A549 (cell line): ENCODE measurements around the gene AUH. TPM values are rescaled to one million over a fixed set of nuclear protein-coding genes. Genes with fewer than 3 reads are reported as not detected.

Experiments
- ATAC-seq, 2 experiments: fragments of 200-7000 bp in 1 of 2; fragments of >200 bp in 1 of 2; cut with Nextera tagmentation in 1 of 2; cut with Tn5 transposase in 1 of 2; 3 replicates each; pipeline versions ENCODE4 v1.8.0 to v1.9.1; 2018 to 2020; ENCODE audit warnings: mild to moderate bottlenecking in 1 of 2, moderate library complexity in 1 of 2
- CTCF ChIA-PET: fragments of 300-600 bp; sonication (Branson Sonifier 250); formaldehyde crosslinking; extraction: SDS; loops from one replicate; lab custom pipeline; 2021; ENCODE audit warnings: antibody characterized with exemption, inconsistent platforms; lab: Yijun Ruan, JAX
- POLR2A ChIA-PET: fragments of 350-600 bp; formaldehyde crosslinking; extraction: SDS; loops from one replicate; lab custom pipeline; 2021; ENCODE audit warnings: antibody characterized with exemption, inconsistent platforms; lab: Yijun Ruan, JAX
- DNase-seq, 2 experiments: peaks; one replicate each; pipeline versions ENCODE4 v3.0.0 to v3.0.0-alpha.2; 2011 to 2016; ENCODE audit warnings: low read depth in 1 of 2, low spot score in 1 of 2
- FAIRE-seq: peaks from 2 replicates; lab custom pipeline; 2011; peaks lifted over from hg19 to GRCh38; lab: Jason Lieb, UNC
- H3K27ac ChIP-seq, 2 experiments: fragments of >200 bp; sonication (Bioruptor Twin); formaldehyde crosslinking; 3 replicates each; pipeline ENCODE4 v1.5.1; 2016 to 2017
- H3K4me1 ChIP-seq: fragments of >200 bp; sonication (Bioruptor Twin); formaldehyde crosslinking; 3 replicates; pipeline ENCODE4 v1.6.1; 2016
- H3K4me2 ChIP-seq: fragments of >200 bp; sonication (Bioruptor Twin); formaldehyde crosslinking; 3 replicates; pipeline ENCODE4 v1.6.1; 2016
- H3K4me3 ChIP-seq: fragments of >200 bp; sonication (Bioruptor Twin); formaldehyde crosslinking; 3 replicates; pipeline ENCODE4 v1.5.1; 2016
- H3K9me3 ChIP-seq: fragments of >200 bp; sonication (Bioruptor Twin); formaldehyde crosslinking; 3 replicates; pipeline ENCODE4 v1.6.1; 2016
- CBX2 ChIP-seq: fragments of 200-600 bp; sonication (generic); IDR thresholded peaks from 2 replicates; pipeline ENCODE4 v1.6.1; 2016; ENCODE audit warnings: low read depth, mild to moderate bottlenecking, borderline replicate concordance
- CBX8 ChIP-seq: fragments of 200-600 bp; sonication (generic); IDR thresholded peaks from 2 replicates; pipeline ENCODE4 v1.6.1; 2016
- CEBPB ChIP-seq, 2 experiments: fragments of >200 bp in 1 of 2; sonication (Bioruptor Twin) in 1 of 2; formaldehyde crosslinking in 1 of 2; IDR thresholded peaks; 2 replicates each; pipeline ENCODE4 v1.6.1; 2012 to 2016
- EHF ChIP-seq: fragments of 250-450 bp; sonication (Bioruptor Pico); IDR thresholded peaks from 2 replicates; pipeline ENCODE4 v1.5.0; 2020; ENCODE audit warnings: mild to moderate bottlenecking
- ESRRA ChIP-seq: fragments of 150-350 bp; IDR thresholded peaks from 2 replicates; pipeline ENCODE4 v1.6.1; 2014; ENCODE audit warnings: mild to moderate bottlenecking, low read length, borderline replicate concordance
- FOSL2 ChIP-seq, 2 experiments: fragments of 450-650 bp in 1 of 2; fragments of >200 bp in 1 of 2; sonication (Bioruptor Twin) in 1 of 2; formaldehyde crosslinking; IDR thresholded peaks; 2 replicates each; pipeline versions ENCODE4 v1.5.0 to v1.6.1; 2016 to 2020; ENCODE audit warnings: mild to moderate bottlenecking in 1 of 2, moderate library complexity in 1 of 2
- FOXS1 ChIP-seq: fragments of 250-450 bp; sonication (Bioruptor Pico); IDR thresholded peaks from 2 replicates; pipeline ENCODE4 v1.5.0; 2020; ENCODE audit warnings: mild to moderate bottlenecking, moderate library complexity
- HDAC2 ChIP-seq: fragments of 200-600 bp; sonication (generic); IDR thresholded peaks from 2 replicates; pipeline ENCODE4 v1.6.1; 2016
- HEYL ChIP-seq: fragments of 250-450 bp; sonication (Bioruptor Pico); IDR thresholded peaks from 2 replicates; pipeline ENCODE4 v1.8.0; 2021; ENCODE audit warnings: mild to moderate bottlenecking, moderate library complexity
- HOXB13 ChIP-seq: fragments of 250-450 bp; sonication (Bioruptor Pico); IDR thresholded peaks from 2 replicates; pipeline ENCODE4 v1.5.0; 2020; ENCODE audit warnings: low read depth, mild to moderate bottlenecking, moderate library complexity
- JUN ChIP-seq, 2 experiments: fragments of >200 bp; sonication (Bioruptor Twin); formaldehyde crosslinking; IDR thresholded peaks; 2 replicates in 1 of 2; 3 replicates in 1 of 2; pipeline ENCODE4 v1.6.1; 2016 to 2017
- JUNB ChIP-seq: fragments of >200 bp; sonication (Bioruptor Twin); formaldehyde crosslinking; IDR thresholded peaks from 2 replicates; pipeline ENCODE4 v1.6.1; 2016
- KDM5A ChIP-seq: fragments of 200-600 bp; sonication (generic); IDR thresholded peaks from 2 replicates; pipeline ENCODE4 v1.6.1; 2016; ENCODE audit warnings: antibody characterized with exemption, mild to moderate bottlenecking
- MAFK ChIP-seq: fragments of 450-650 bp; IDR thresholded peaks from 2 replicates; pipeline ENCODE4 v1.6.1; 2014; ENCODE audit not compliant: partially characterized antibody
- MAZ ChIP-seq: fragments of 150-350 bp; IDR thresholded peaks from 2 replicates; pipeline ENCODE4 v1.6.1; 2014; ENCODE audit warnings: antibody characterized with exemption, low read depth, low read length, borderline replicate concordance
- NPAS2 ChIP-seq: fragments of 250-450 bp; sonication (Bioruptor Pico); IDR thresholded peaks from 2 replicates; pipeline ENCODE4 v1.8.0; 2022; ENCODE audit warnings: mild to moderate bottlenecking, moderate library complexity, borderline replicate concordance
- NR3C1 ChIP-seq: fragments of >200 bp; sonication (Bioruptor Twin); formaldehyde crosslinking; IDR thresholded peaks from 3 replicates; pipeline ENCODE4 v1.6.1; 2017
- POLR2A ChIP-seq: IDR thresholded peaks from 2 replicates; pipeline ENCODE4 v1.6.1; 2012; ENCODE audit warnings: mild to moderate bottlenecking, low read length
- RARB ChIP-seq: fragments of 250-450 bp; sonication (Bioruptor Pico); IDR thresholded peaks from 2 replicates; pipeline ENCODE4 v1.8.0; 2021; ENCODE audit warnings: mild to moderate bottlenecking, moderate library complexity
- SMC3 ChIP-seq: fragments of >200 bp; sonication (Bioruptor Twin); formaldehyde crosslinking; IDR thresholded peaks from 3 replicates; pipeline ENCODE4 v1.6.1; 2018; ENCODE audit warnings: inconsistent platforms
- SREBF2 ChIP-seq: fragments of 450-650 bp; IDR thresholded peaks from 2 replicates; pipeline ENCODE4 v1.6.1; 2014; ENCODE audit warnings: mild to moderate bottlenecking, moderate library complexity
- TP53 ChIP-seq: fragments of 250-450 bp; sonication (Bioruptor Pico); IDR thresholded peaks from 2 replicates; pipeline ENCODE4 v1.5.0; 2021; ENCODE audit warnings: mild to moderate bottlenecking, moderate library complexity
- ZC3H11A ChIP-seq: fragments of 450-650 bp; IDR thresholded peaks from 2 replicates; pipeline ENCODE4 v1.6.1; 2014; ENCODE audit warnings: antibody characterized with exemption, mild to moderate bottlenecking
- ZFP36 ChIP-seq: fragments of 450-650 bp; IDR thresholded peaks from 2 replicates; pipeline ENCODE4 v1.6.1; 2014; ENCODE audit warnings: borderline replicate concordance; ENCODE audit not compliant: partially characterized antibody
- WGBS: methylation state at CpG from one replicate; pipeline ENCODE4 v1.1.6; 2017; ENCODE audit errors: missing lambda C conversion rate; 5-methylcytosine and 5-hydroxymethylcytosine counted together
- polyA plus RNA-seq, 4 experiments: library from polyadenylated mRNA; depleted of rRNA in 3 of 4; stranded (reverse); fragments of >200 nt; fragmentation: RNase III in 1 of 4; extraction: RNeasy Plus Mini Kit Qiagen cat#74134 plus additional on column Dnase treatment in 1 of 4; gene quantifications; 2 replicates in 3 of 4; 3 replicates in 1 of 4; pipeline ENCODE4 v1.2.3, GENCODE V29; 2011 to 2017
- TF ChIP-seq, protein P1 (sequence below): IDR thresholded peaks from 2 replicates; pipeline ENCODE4 v1.6.1; 2012
- TF ChIP-seq, protein P2 (sequence below): fragments of 250-450 bp; sonication (Bioruptor Pico); IDR thresholded peaks from 2 replicates; pipeline ENCODE4 v1.5.0; 2021; ENCODE audit warnings: mild to moderate bottlenecking, moderate library complexity, borderline replicate concordance
- TF ChIP-seq, protein P3 (sequence below): IDR thresholded peaks from 2 replicates; pipeline ENCODE4 v1.6.1; 2012
- TF ChIP-seq, protein P4 (sequence below): fragments of >200 bp; sonication (Bioruptor Twin); formaldehyde crosslinking; IDR thresholded peaks from 2 replicates; pipeline ENCODE4 v1.6.1; 2016
- TF ChIP-seq, protein P5 (sequence below): fragments of 200-600 bp; sonication (generic); IDR thresholded peaks from 2 replicates; pipeline ENCODE4 v1.6.1; 2016; ENCODE audit warnings: antibody characterized with exemption, mild to moderate bottlenecking, moderate library complexity
- TF ChIP-seq, protein P6 (sequence below): fragments of 450-650 bp; IDR thresholded peaks from 2 replicates; pipeline ENCODE4 v1.6.1; 2014; ENCODE audit warnings: antibody characterized with exemption

AUH gene
- polyA plus RNA-seq, 2 of the 4 experiments (the other 2 are of a cell fraction): 11.1 to 15.9 TPM

DNA sequence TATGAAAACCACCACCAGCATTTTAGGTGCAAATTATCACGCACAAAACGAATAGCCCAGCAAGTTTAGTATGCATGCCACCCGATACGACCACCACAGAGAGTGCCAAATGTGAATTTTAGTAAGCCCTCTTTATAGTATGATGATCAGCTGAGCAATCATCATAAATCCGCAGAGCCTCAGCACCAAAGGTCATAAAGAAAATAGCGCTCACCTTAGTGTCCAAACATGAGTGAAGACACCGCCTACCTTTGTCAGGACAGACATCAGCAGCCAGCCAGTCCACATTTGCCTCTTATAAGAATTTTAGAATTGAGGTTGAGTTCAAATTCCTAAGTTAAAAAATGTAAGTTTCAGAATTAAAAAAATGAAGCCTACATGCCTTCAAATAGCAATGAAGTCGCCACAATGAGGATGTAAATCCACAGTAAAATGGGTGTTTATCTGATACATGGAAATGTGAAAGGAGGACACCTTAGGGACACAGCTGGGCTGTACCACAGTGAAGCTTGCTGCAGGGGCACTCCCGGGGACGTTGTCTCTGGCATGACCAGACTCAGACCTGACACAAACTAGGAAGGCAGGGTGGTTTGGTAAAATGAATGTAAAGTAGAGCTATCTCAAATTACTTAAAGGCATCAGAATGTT lies 149.0 kb downstream of the AUH start:
- DNase-seq (no peak), FAIRE-seq (no peak), ATAC-seq (no peak)
- ChIA-PET CTCF (interaction anchor here (0.6 to 1.0 kb wide), 3 partner anchors 19 to 1091 kb away, joined by 3 to 4 read pairs (median 3); no protein-coding TSS in a partner anchor), POLR2A (no interaction called here)
- TF ChIP-seq HEYL (no peak), KDM5A (no peak), ESRRA (no peak), FOSL2 (IDR thresholded peaks at IDR 0.05) (no peak), FOSL2 (CRISPR knock-in tag; IDR thresholded peaks at IDR 0.05) (no peak), ZC3H11A (no peak), MAZ (no peak), TP53 (CRISPR knock-in tag) (no peak), RARB (CRISPR knock-in tag) (no peak), JUN (IDR thresholded peaks at IDR 0.05) (no peak), SREBF2 (no peak), MAFK (no peak), CBX2 (no peak)
- TF ChIP-seq, protein P1, sequence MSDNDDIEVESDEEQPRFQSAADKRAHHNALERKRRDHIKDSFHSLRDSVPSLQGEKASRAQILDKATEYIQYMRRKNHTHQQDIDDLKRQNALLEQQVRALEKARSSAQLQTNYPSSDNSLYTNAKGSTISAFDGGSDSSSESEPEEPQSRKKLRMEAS: no peak
- TF ChIP-seq, protein P2, sequence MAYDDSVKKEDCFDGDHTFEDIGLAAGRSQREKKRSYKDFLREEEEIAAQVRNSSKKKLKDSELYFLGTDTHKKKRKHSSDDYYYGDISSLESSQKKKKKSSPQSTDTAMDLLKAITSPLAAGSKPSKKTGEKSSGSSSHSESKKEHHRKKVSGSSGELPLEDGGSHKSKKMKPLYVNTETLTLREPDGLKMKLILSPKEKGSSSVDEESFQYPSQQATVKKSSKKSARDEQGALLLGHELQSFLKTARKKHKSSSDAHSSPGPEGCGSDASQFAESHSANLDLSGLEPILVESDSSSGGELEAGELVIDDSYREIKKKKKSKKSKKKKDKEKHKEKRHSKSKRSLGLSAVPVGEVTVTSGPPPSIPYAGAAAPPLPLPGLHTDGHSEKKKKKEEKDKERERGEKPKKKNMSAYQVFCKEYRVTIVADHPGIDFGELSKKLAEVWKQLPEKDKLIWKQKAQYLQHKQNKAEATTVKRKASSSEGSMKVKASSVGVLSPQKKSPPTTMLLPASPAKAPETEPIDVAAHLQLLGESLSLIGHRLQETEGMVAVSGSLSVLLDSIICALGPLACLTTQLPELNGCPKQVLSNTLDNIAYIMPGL (CRISPR knock-in tag): no peak
- TF ChIP-seq, protein P3, sequence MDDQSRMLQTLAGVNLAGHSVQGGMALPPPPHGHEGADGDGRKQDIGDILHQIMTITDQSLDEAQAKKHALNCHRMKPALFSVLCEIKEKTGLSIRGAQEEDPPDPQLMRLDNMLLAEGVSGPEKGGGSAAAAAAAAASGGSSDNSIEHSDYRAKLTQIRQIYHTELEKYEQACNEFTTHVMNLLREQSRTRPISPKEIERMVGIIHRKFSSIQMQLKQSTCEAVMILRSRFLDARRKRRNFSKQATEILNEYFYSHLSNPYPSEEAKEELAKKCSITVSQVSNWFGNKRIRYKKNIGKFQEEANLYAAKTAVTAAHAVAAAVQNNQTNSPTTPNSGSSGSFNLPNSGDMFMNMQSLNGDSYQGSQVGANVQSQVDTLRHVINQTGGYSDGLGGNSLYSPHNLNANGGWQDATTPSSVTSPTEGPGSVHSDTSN: no peak
- TF ChIP-seq, protein P4, sequence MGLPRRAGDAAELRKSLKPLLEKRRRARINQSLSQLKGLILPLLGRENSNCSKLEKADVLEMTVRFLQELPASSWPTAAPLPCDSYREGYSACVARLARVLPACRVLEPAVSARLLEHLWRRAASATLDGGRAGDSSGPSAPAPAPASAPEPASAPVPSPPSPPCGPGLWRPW: no peak
- H3K4me1 ChIP-seq: peaks cover 22% of the 10 kb centered on the region
- 93% methylated on average over 10 of the region's 10 CpGs for WGBS
- H3K4me3 ChIP-seq: no peak overlapping the region
- H3K27ac ChIP-seq: no peak overlapping the region
- H3K9me3 ChIP-seq: no peaks in the 10 kb centered on the region
- H3K4me2 ChIP-seq: no peak overlapping the region

DNA sequence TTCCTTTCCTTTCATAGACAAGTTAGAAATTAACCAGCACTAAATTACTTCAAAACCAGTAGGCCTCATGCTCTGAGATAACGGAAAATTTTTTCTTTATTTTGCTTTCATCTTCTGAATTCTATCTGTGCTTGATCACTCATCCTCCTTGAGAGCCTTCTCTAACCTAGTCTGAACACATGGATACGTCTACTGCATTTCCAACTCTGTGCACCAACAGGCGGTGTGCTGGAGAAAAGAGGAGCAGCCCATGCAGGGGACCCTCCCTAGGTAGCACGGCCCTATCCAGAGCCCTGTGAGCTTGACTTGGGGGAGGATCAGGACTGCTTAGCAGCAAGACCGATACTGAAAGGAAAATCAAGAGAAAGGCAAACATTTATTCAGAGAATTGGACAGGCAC lies 149.8 kb downstream of the AUH start:
- no peak overlapping the region for H3K4me3 ChIP-seq
- H3K9me3 ChIP-seq: no peaks in the 10 kb centered on the region
- no peak for FAIRE-seq
- H3K4me2 ChIP-seq: peak overlapping the region; percentile 44; the same call in 2 of the 3 replicates
- H3K4me1 ChIP-seq: peaks cover 23% of the 10 kb centered on the region
- TF ChIP-seq EHF (CRISPR knock-in tag) (no peak), CBX8 (no peak), HDAC2 (no peak), NR3C1 (no peak), KDM5A (no peak), POLR2A (no peak), CEBPB (IDR thresholded peaks at IDR 0.05) (no peak), FOXS1 (CRISPR knock-in tag) (no peak), ZFP36 (no peak), HOXB13 (no peak), NPAS2 (CRISPR knock-in tag) (no peak), SMC3 (no peak), JUNB (no peak), CBX2 (no peak), MAFK (no peak)
- TF ChIP-seq, protein P4: no peak
- TF ChIP-seq, protein P5, sequence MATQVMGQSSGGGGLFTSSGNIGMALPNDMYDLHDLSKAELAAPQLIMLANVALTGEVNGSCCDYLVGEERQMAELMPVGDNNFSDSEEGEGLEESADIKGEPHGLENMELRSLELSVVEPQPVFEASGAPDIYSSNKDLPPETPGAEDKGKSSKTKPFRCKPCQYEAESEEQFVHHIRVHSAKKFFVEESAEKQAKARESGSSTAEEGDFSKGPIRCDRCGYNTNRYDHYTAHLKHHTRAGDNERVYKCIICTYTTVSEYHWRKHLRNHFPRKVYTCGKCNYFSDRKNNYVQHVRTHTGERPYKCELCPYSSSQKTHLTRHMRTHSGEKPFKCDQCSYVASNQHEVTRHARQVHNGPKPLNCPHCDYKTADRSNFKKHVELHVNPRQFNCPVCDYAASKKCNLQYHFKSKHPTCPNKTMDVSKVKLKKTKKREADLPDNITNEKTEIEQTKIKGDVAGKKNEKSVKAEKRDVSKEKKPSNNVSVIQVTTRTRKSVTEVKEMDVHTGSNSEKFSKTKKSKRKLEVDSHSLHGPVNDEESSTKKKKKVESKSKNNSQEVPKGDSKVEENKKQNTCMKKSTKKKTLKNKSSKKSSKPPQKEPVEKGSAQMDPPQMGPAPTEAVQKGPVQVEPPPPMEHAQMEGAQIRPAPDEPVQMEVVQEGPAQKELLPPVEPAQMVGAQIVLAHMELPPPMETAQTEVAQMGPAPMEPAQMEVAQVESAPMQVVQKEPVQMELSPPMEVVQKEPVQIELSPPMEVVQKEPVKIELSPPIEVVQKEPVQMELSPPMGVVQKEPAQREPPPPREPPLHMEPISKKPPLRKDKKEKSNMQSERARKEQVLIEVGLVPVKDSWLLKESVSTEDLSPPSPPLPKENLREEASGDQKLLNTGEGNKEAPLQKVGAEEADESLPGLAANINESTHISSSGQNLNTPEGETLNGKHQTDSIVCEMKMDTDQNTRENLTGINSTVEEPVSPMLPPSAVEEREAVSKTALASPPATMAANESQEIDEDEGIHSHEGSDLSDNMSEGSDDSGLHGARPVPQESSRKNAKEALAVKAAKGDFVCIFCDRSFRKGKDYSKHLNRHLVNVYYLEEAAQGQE: no peak
- TF ChIP-seq, protein P6, sequence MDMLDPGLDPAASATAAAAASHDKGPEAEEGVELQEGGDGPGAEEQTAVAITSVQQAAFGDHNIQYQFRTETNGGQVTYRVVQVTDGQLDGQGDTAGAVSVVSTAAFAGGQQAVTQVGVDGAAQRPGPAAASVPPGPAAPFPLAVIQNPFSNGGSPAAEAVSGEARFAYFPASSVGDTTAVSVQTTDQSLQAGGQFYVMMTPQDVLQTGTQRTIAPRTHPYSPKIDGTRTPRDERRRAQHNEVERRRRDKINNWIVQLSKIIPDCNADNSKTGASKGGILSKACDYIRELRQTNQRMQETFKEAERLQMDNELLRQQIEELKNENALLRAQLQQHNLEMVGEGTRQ: no peak
- WGBS: 71% methylated on average over 5 of the region's 5 CpGs
- CTCF ChIA-PET: no interaction called here
- peak in 1 of 2 experiments; percentile 43; a peak in 2 of 6 replicates for ATAC-seq
- DNase-seq: no peak
- peak overlapping the region in 1 of 2 experiments; percentile 42; a peak in 3 of 6 replicates for H3K27ac ChIP-seq
- POLR2A ChIA-PET: no interaction called here
